ENCODE data around the gene ASCC2. TPM values are rescaled to one million over a fixed set of nuclear protein-coding genes. Genes with fewer than 3 reads are reported as not detected.

Gene ASCC2
- total and polyA plus RNA-seq, 2 experiments from 2014 or later: 30.5 to 31.3 TPM

DNA sequence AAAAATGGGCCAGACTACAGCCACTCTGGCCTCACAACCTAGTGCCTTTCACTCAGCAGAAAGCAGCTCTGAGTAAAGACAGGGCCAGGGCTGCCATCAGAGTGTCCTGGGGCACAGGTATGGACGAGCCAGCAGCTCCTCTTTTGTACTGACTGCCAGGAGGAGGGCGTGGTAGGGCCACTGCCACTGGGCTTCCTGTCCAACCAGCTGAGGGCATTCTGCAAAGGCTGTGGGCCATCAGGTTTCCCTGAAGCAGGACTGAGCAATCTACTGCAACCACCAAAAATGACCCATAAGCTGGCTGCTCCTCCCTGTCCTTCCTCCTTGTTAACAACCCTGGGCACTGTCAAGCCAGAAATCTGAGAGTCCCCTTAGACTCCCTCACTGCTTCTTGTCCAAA is 33.1 kb downstream of the ASCC2 start (continued):
- TF ChIP-seq CTCF (conservative IDR thresholded peaks at IDR 0.05; ENCODE audit: low read depth in 2 of 2): no peak
- TF ChIP-seq EZH2 (IDR thresholded peaks at IDR 0.05; ENCODE audit: low read depth, unreplicated experiment): no peak

- Histone ChIP-seq H3K27me3 (ENCODE audit: insufficient read depth) (no peaks in the 10 kb centered on the region), H3F3A (replicated peaks; ENCODE audit: low read depth) (no peaks in the 10 kb centered on the region), H3K36me3 (ENCODE audit: insufficient read depth) (peaks cover 4% of the 10 kb centered on the region), H3K79me2 (replicated peaks; ENCODE audit: insufficient read depth) (no peaks in the 10 kb centered on the region), H3K4me3 (no peak overlapping the region), H3K4me1 (ENCODE audit: insufficient read depth) (no peaks in the 10 kb centered on the region; the same call in 1 of the 2 replicates), H3K9me2 (ENCODE audit: insufficient read depth) (no peaks in the 10 kb centered on the region), H3K27ac (ENCODE audit: low read depth) (no peak overlapping the region), H3K4me2 (no peak overlapping the region), H4K20me1 (replicated peaks; ENCODE audit: insufficient read depth) (no peaks in the 10 kb centered on the region), H2AFZ (no peak overlapping the region)
- H3K4me1 Mint-ChIP-seq: peaks cover 5% of the 10 kb centered on the region; the same call in 2 of the 3 replicates
- ATAC-seq (no peak), DNase-seq (ENCODE audit: low spot score) (no peak)
- H3K27ac Mint-ChIP-seq: no peak overlapping the region
- H3K9me3 Mint-ChIP-seq: no peaks in the 10 kb centered on the region
- H3K4me3 Mint-ChIP-seq: no peak overlapping the region
- H3K27me3 Mint-ChIP-seq (ENCODE audit: insufficient read depth, low read depth, poor library complexity): peaks cover 4% of the 10 kb centered on the region
- H3K36me3 Mint-ChIP-seq (ENCODE audit: low read depth): peaks cover 30% of the 10 kb centered on the region
- TF ChIP-seq NANOG (IDR thresholded peaks at IDR 0.05; ENCODE audit: borderline replicate concordance) (no peak), EZH2 (IDR thresholded peaks at IDR 0.05; ENCODE audit: low read depth, unreplicated experiment) (no peak), JUNB (IDR thresholded peaks at IDR 0.05; ENCODE audit: unreplicated experiment) (no peak), REST (IDR thresholded peaks at IDR 0.05; ENCODE audit: unreplicated experiment) (no peak), POLR2AphosphoS5 (IDR thresholded peaks at IDR 0.05; ENCODE audit: low read depth) (no peak), STAT1 (IDR thresholded peaks at IDR 0.05; ENCODE audit: unreplicated experiment) (no peak), ZNF114 (CRISPR knock-in tag; IDR thresholded peaks at IDR 0.05) (no peak), ZNF331 (CRISPR knock-in tag; IDR thresholded peaks at IDR 0.05; ENCODE audit: low read depth) (no peak), CTCF (conservative IDR thresholded peaks at IDR 0.05; ENCODE audit: low read depth in 2 of 2) (no peak), CREB1 (CRISPR knock-in tag; IDR thresholded peaks at IDR 0.05; ENCODE audit: low read depth) (no peak)
- TF ChIP-seq, protein P1, sequence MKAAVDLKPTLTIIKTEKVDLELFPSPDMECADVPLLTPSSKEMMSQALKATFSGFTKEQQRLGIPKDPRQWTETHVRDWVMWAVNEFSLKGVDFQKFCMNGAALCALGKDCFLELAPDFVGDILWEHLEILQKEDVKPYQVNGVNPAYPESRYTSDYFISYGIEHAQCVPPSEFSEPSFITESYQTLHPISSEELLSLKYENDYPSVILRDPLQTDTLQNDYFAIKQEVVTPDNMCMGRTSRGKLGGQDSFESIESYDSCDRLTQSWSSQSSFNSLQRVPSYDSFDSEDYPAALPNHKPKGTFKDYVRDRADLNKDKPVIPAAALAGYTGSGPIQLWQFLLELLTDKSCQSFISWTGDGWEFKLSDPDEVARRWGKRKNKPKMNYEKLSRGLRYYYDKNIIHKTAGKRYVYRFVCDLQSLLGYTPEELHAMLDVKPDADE (IDR thresholded peaks at IDR 0.05): no peak
These were observed 34.9 kb downstream of the ASCC2 start for GRCh38 chr22:29803190-29803589.
